Caco-2 (cell line): Measurements from ENCODE around the gene KIF20B. TPM values are rescaled to one million over a fixed set of nuclear protein-coding genes. Genes with fewer than 3 reads are reported as not detected.

Experiments
- BruUV-seq: library from RNA; stranded (reverse); fragments of 400-500 nt; replicated peaks from 2 replicates; lab custom pipeline; 2021; lab: Mats Ljungman, UMichigan
- CTCF ChIA-PET: fragments of 300-600 bp; sonication (Branson Sonifier 250); formaldehyde crosslinking; loops from one replicate; lab custom pipeline; 2022; ENCODE audit warnings: antibody characterized with exemption; lab: Charles Lee
- POLR2A ChIA-PET: fragments of 300-600 bp; sonication (Branson Sonifier 250); formaldehyde crosslinking; loops from one replicate; lab custom pipeline; 2022; ENCODE audit warnings: antibody characterized with exemption; lab: Charles Lee
- DNase-seq, 2 experiments: peaks; one replicate each; pipeline versions ENCODE4 v3.0.0 to v3.0.0-alpha.2; 2020 to 2022
- H3K27me3 ChIP-seq: replicated peaks from 2 replicates; pipeline ENCODE4 v1.6.0; 2011; ENCODE audit warnings: low read length; ENCODE audit not compliant: control insufficient read depth, insufficient read depth
- H3K36me3 ChIP-seq: 2 replicates; pipeline ENCODE4 v1.5.1; 2011; ENCODE audit warnings: low read length; ENCODE audit not compliant: control insufficient read depth, insufficient read depth
- H3K4me1 ChIP-seq: fragments of 250-450 bp; sonication (Bioruptor Pico); 2 replicates; pipeline ENCODE4 v1.5.1; 2020; ENCODE audit warnings: mild to moderate bottlenecking
- H3K4me3 ChIP-seq: 2 replicates; pipeline ENCODE4 v1.5.1; 2011; ENCODE audit warnings: low read depth, mild to moderate bottlenecking, control low read depth, low read length
- H3K9me3 ChIP-seq: fragments of 250-450 bp; sonication (Bioruptor Pico); 2 replicates; pipeline ENCODE4 v1.5.1; 2020; ENCODE audit warnings: mild to moderate bottlenecking, moderate library complexity
- H3K27ac Mint-ChIP-seq: one replicate; pipeline ENCODE4 v1.8.0; 2022; ENCODE audit warnings: mixed read lengths; ENCODE audit not compliant: unreplicated experiment
- H3K27me3 Mint-ChIP-seq: one replicate; pipeline ENCODE4 v1.8.0; 2022; ENCODE audit warnings: mixed read lengths; ENCODE audit not compliant: insufficient read depth, unreplicated experiment
- H3K36me3 Mint-ChIP-seq: one replicate; pipeline ENCODE4 v1.8.0; 2022; ENCODE audit warnings: mild to moderate bottlenecking, mixed read lengths; ENCODE audit not compliant: insufficient read depth, unreplicated experiment
- H3K4me1 Mint-ChIP-seq: one replicate; pipeline ENCODE4 v1.8.0; 2022; ENCODE audit warnings: low read depth, mixed read lengths; ENCODE audit not compliant: unreplicated experiment
- H3K4me3 Mint-ChIP-seq: one replicate; pipeline ENCODE4 v1.8.0; 2022; ENCODE audit warnings: mild to moderate bottlenecking, moderate library complexity, mixed read lengths; ENCODE audit not compliant: unreplicated experiment
- H3K9me3 Mint-ChIP-seq: one replicate; pipeline ENCODE4 v1.8.0; 2022; ENCODE audit warnings: mixed read lengths; ENCODE audit not compliant: unreplicated experiment
- CTCF ChIP-seq, 2 experiments: fragments of 200-600 bp in 1 of 2; IDR thresholded peaks; 1 replicate in 1 of 2; 2 replicates in 1 of 2; pipeline versions ENCODE4 v1.5.1 to v1.8.0; 2011 to 2022; ENCODE audit warnings: antibody characterized with exemption in 1 of 2, control low read depth in 1 of 2, inconsistent platforms in 1 of 2, low read depth in 1 of 2, low read length in 1 of 2, mild to moderate bottlenecking in 1 of 2, moderate library complexity in 1 of 2; ENCODE audit not compliant: insufficient read depth in 1 of 2, severe bottlenecking in 1 of 2, unreplicated experiment in 1 of 2
- intact Hi-C: fragments of 100-400 bp; cut with micrococcal nuclease; formaldehyde crosslinking; loops from one replicate; pipeline ENCODE4 v1.10.0; 2022; ENCODE audit not compliant: unreplicated experiment
- total RNA-seq: library from RNA; stranded (reverse); gene quantifications from 2 replicates; pipeline ENCODE4 v1.2.3, GENCODE V29; 2022

Gene KIF20B
- total RNA-seq, 1 experiment from 2014 or later: 43.9 TPM

- Mint-ChIP-seq H3K9me3 (no peaks in the 10 kb centered on the region), H3K27me3 (no peaks in the 10 kb centered on the region), H3K4me3 (no peak overlapping the region), H3K36me3 (peaks cover under 1% of the 10 kb centered on the region), H3K27ac (no peak overlapping the region), H3K4me1 (peaks cover 23% of the 10 kb centered on the region)
- Histone ChIP-seq H3K36me3 (no peaks in the 10 kb centered on the region), H3K4me1 (peaks cover 17% of the 10 kb centered on the region), H3K27me3 (no peaks in the 10 kb centered on the region), H3K4me3 (no peak overlapping the region), H3K9me3 (0 out of 2 replicates have a peak, but pooled peaks cover 6% of the 10 kb centered on the region)
- ChIA-PET POLR2A (no interaction called here), CTCF (no interaction called here)
- intact Hi-C loops: no loop called here
- no peak for TF ChIP-seq CTCF (IDR thresholded peaks at IDR 0.05; ENCODE audit: insufficient read depth in 1 of 2, low read depth in 1 of 2, low read length in 1 of 2, severe bottlenecking in 1 of 2, unreplicated experiment in 1 of 2)
- no TSS peak for BruUV-seq
- DNase-seq: no peak
Observed at GRCh38 chr10:89808842-89809241, 107.5 kb downstream of the KIF20B start.

GRCh38 chr10:89809766-89810165 is 108.4 kb downstream of the KIF20B start:
- CTCF ChIA-PET: interaction anchor here (0.6 kb wide), 1 partner anchor 545 kb away, joined by 6 read pairs; no protein-coding TSS in a partner anchor
- peaks cover 26% of the 10 kb centered on the region for H3K4me1 ChIP-seq
- POLR2A ChIA-PET: no interaction called here
- Mint-ChIP-seq H3K9me3 (no peaks in the 10 kb centered on the region), H3K27me3 (no peaks in the 10 kb centered on the region), H3K27ac (no peak overlapping the region), H3K36me3 (peaks cover 6% of the 10 kb centered on the region), H3K4me1 (peaks cover 32% of the 10 kb centered on the region), H3K4me3 (no peak overlapping the region)
- 0 out of 2 replicates have a peak, but pooled peaks cover 6% of the 10 kb centered on the region for H3K9me3 ChIP-seq
- no TSS peak for BruUV-seq
- intact Hi-C loops: loop anchor here (5.0 kb wide), 2 partner anchors 778 to 1123 kb away; no protein-coding TSS in a partner anchor
- TF ChIP-seq CTCF (IDR thresholded peaks at IDR 0.05; ENCODE audit: insufficient read depth in 1 of 2, low read depth in 1 of 2, low read length in 1 of 2, severe bottlenecking in 1 of 2, unreplicated experiment in 1 of 2): no peak
- H3K36me3 ChIP-seq: no peaks in the 10 kb centered on the region
- no peaks in the 10 kb centered on the region for H3K27me3 ChIP-seq
- no peak for DNase-seq
- H3K4me3 ChIP-seq: no peak overlapping the region

- H3K4me1 Mint-ChIP-seq: peaks cover 41% of the 10 kb centered on the region
- H3K9me3 ChIP-seq: 0 out of 2 replicates have a peak, but pooled peaks cover 6% of the 10 kb centered on the region
- no peaks in the 10 kb centered on the region for H3K27me3 Mint-ChIP-seq
- no peak overlapping the region for H3K27ac Mint-ChIP-seq
- H3K36me3 Mint-ChIP-seq: peaks cover 11% of the 10 kb centered on the region
- intact Hi-C loops: loop anchor here (5.0 kb wide), 2 partner anchors 776 to 1121 kb away; no protein-coding TSS in a partner anchor
- BruUV-seq: no TSS peak
- TF ChIP-seq CTCF (IDR thresholded peaks at IDR 0.05; ENCODE audit: insufficient read depth in 1 of 2, low read depth in 1 of 2, low read length in 1 of 2, severe bottlenecking in 1 of 2, unreplicated experiment in 1 of 2): no peak
- H3K9me3 Mint-ChIP-seq: no peaks in the 10 kb centered on the region
- H3K4me3 Mint-ChIP-seq: no peak overlapping the region
- ChIA-PET POLR2A (no interaction called here), CTCF (no interaction called here)
- H3K36me3 ChIP-seq: no peaks in the 10 kb centered on the region
- no peak for DNase-seq
- H3K27me3 ChIP-seq: no peaks in the 10 kb centered on the region
- no peak overlapping the region for H3K4me3 ChIP-seq
- H3K4me1 ChIP-seq: peaks cover 36% of the 10 kb centered on the region
Observed at GRCh38 chr10:89810908-89811525, 109.6 kb downstream of the KIF20B start.
